Neural cell (in vitro differentiated cells): ENCODE data around the gene EFNA4. TPM values are rescaled to one million over a fixed set of nuclear protein-coding genes. Genes with fewer than 3 reads are reported as not detected.

Source experiments
- H2AFZ ChIP-seq: fragments of 200-600, 300-800 bp; sonication (generic), shearing (Covaris generic); 2 replicates; pipeline ENCODE4 v1.6.0; 2014; ENCODE audit warnings: low read depth, mild to moderate bottlenecking, antibody characterized with exemption, low read length, moderate library complexity
- H3F3A ChIP-seq: fragments of 200-600 bp; shearing (Covaris generic); 2 replicates; pipeline ENCODE4 v1.6.1; 2016; ENCODE audit warnings: mild to moderate bottlenecking, moderate library complexity, mixed read lengths, antibody characterized with exemption, low read length; ENCODE audit not compliant: insufficient read depth, poor library complexity, severe bottlenecking
- H3K27ac ChIP-seq: fragments of 200-600, 300-800 bp; sonication (generic), shearing (Covaris generic); 2 replicates; pipeline ENCODE4 v1.5.1; 2014; ENCODE audit warnings: mild to moderate bottlenecking, low read length, moderate library complexity
- H3K27me3 ChIP-seq: fragments of 300-800, 200-600 bp; sonication (generic), shearing (Covaris generic); 2 replicates; pipeline ENCODE4 v1.6.0; 2014; ENCODE audit warnings: mild to moderate bottlenecking, low read depth, low read length, moderate library complexity; ENCODE audit not compliant: insufficient read depth
- H3K36me3 ChIP-seq: fragments of 300-800, 200-600 bp; sonication (generic), shearing (Covaris generic); 2 replicates; pipeline ENCODE4 v1.5.1; 2014; ENCODE audit warnings: mild to moderate bottlenecking, antibody characterized with exemption, low read length, moderate library complexity; ENCODE audit not compliant: insufficient read depth
- H3K4me2 ChIP-seq: fragments of 300-800, 200-600 bp; sonication (generic), shearing (Covaris generic); 2 replicates; pipeline ENCODE4 v1.6.0; 2014; ENCODE audit warnings: mild to moderate bottlenecking, low read length
- H3K4me3 ChIP-seq: fragments of 300-800, 200-600 bp; sonication (generic), shearing (Covaris generic); 2 replicates; pipeline ENCODE4 v1.5.1; 2014; ENCODE audit warnings: mild to moderate bottlenecking, low read length, moderate library complexity
- H3K79me2 ChIP-seq: fragments of 200-600 bp; shearing (Covaris generic); replicated peaks from 2 replicates; pipeline ENCODE4 v1.6.0; 2014; ENCODE audit warnings: mild to moderate bottlenecking, low read length, moderate library complexity; ENCODE audit not compliant: insufficient read depth
- H3K9ac ChIP-seq: fragments of 300-800, 200-600 bp; sonication (generic), shearing (Covaris generic); 2 replicates; pipeline ENCODE4 v1.6.1; 2016; ENCODE audit warnings: mild to moderate bottlenecking, low read length, mixed read lengths
- H3K9me2 ChIP-seq: fragments of 200-600 bp; shearing (Covaris generic); 2 replicates; pipeline ENCODE4 v1.6.1; 2016; ENCODE audit warnings: mild to moderate bottlenecking, low read length, mixed read lengths; ENCODE audit not compliant: insufficient read depth
- H3K9me3 ChIP-seq: fragments of 200-600, 300-800 bp; sonication (generic), shearing (Covaris generic); 2 replicates; pipeline ENCODE4 v1.6.1; 2016; ENCODE audit warnings: mild to moderate bottlenecking, mixed run types, low read length, moderate library complexity, mixed read lengths
- H4K20me1 ChIP-seq: fragments of 200-600 bp; shearing (Covaris generic); 2 replicates; pipeline ENCODE4 v1.6.1; 2016; ENCODE audit warnings: mild to moderate bottlenecking, mixed run types; ENCODE audit not compliant: insufficient read depth
- CTCF ChIP-seq: fragments of 450-650 bp; IDR thresholded peaks from 2 replicates; pipeline ENCODE4 v1.5.1; 2014; ENCODE audit warnings: antibody characterized with exemption, mild to moderate bottlenecking, moderate library complexity; ENCODE audit not compliant: poor library complexity, severe bottlenecking
- EP300 ChIP-seq: fragments of 450-650 bp; conservative IDR thresholded peaks from 2 replicates; pipeline ENCODE4 v1.6.1; 2014; ENCODE audit warnings: antibody characterized with exemption, mild to moderate bottlenecking, moderate library complexity; ENCODE audit not compliant: poor library complexity, severe bottlenecking
- EZH2 ChIP-seq: fragments of 200-600, 300-800 bp; shearing (Covaris generic), sonication (generic); IDR thresholded peaks from 2 replicates; pipeline ENCODE4 v1.6.1; 2014; ENCODE audit warnings: antibody characterized with exemption, low read length, borderline replicate concordance, mild to moderate bottlenecking; ENCODE audit not compliant: insufficient read depth, poor library complexity, severe bottlenecking
- MXI1 ChIP-seq: fragments of 450-650 bp; conservative IDR thresholded peaks from 2 replicates; pipeline ENCODE4 v1.6.1; 2014; ENCODE audit warnings: antibody characterized with exemption, mild to moderate bottlenecking; ENCODE audit not compliant: poor library complexity, severe bottlenecking
- POLR2AphosphoS5 ChIP-seq: IDR thresholded peaks from 2 replicates; pipeline ENCODE4 v1.6.1; 2012
- REST ChIP-seq: IDR thresholded peaks from 2 replicates; pipeline ENCODE4 v1.6.1; 2012; ENCODE audit warnings: borderline replicate concordance
- TAF1 ChIP-seq: IDR thresholded peaks from 2 replicates; pipeline ENCODE4 v1.6.1; 2012; ENCODE audit warnings: low read depth
- polyA plus RNA-seq: library from polyadenylated mRNA; depleted of rRNA; stranded (reverse); fragments of >200 nt; gene quantifications from 2 replicates; pipeline ENCODE4 v1.2.3, GENCODE V29; 2014

Gene EFNA4
- polyA plus RNA-seq, 1 donor from 2014 or later: 1.2 TPM

DNA sequence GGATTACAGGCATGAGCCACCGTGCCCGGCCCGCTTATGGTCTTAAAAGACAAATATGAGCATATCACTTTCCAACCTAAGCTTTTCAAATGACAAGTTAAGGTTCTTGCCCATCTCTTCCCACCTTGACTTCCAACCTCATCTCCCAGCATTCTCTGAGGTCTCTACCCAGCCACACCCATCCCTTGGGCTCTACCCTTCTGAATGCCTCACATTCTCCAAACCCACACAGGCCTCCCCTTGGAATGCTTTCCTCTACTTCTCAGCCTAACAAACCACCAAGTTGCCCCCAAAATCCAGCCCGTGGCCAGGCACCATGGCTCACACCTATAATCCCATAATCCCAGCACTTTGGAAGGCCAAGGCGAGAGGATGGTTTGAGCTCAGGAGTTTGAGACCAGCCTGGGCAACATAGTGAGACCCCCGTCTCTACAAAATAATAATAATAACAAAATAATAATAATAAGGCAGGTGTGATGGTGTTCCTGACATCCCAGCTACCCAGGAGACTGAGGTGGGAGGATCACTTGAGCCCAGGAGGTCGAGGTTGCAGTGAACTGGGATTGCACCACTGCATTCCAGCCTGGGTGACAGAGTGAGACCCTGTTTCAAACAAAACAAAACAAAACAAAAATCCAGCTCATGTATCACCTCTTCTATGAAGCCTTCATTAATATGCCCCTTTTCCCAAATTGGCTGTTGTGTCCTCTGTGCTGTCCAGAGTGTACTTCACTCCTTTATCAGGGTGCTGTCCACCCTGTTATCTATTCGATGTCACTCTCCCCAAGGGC is 41.2 kb upstream of the EFNA4 start:
- no peaks in the 10 kb centered on the region for H3K9me3 ChIP-seq

DNA sequence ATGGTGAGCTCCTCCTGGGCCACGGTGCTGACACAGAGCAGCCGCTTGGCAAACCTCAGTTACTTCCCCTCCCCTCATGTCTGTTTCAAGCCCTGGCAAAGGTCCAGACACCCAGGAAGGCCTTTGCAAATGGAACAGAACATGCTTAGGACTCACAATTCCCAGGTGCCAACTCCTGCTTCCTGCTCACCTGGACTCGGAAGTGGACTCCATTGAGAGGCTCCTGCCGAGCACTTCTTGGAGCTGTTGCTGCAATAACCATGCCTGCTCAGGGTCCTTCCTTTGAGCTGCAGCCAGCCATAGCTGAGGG is 40.7 kb upstream of the EFNA4 start:
- Histone ChIP-seq H4K20me1 (no peaks in the 10 kb centered on the region), H3K36me3 (no peaks in the 10 kb centered on the region), H3K79me2 (no peaks in the 10 kb centered on the region), H3K27ac (no peak overlapping the region), H3F3A (no peaks in the 10 kb centered on the region), H3K4me2 (no peak overlapping the region), H3K9ac (no peak overlapping the region), H3K9me2 (no peaks in the 10 kb centered on the region), H2AFZ (no peak overlapping the region), H3K9me3 (no peaks in the 10 kb centered on the region), H3K4me3 (no peak overlapping the region), H3K27me3 (no peaks in the 10 kb centered on the region)
- TF ChIP-seq POLR2AphosphoS5 (no peak), EP300 (no peak), TAF1 (no peak), REST (no peak), CTCF (no peak)

More for the DNA sequence above, 41.2 kb upstream of the EFNA4 start:
- H3F3A ChIP-seq: no peaks in the 10 kb centered on the region
- no peaks in the 10 kb centered on the region for H3K27me3 ChIP-seq
- H4K20me1 ChIP-seq: no peaks in the 10 kb centered on the region
- H3K4me3 ChIP-seq: no peak overlapping the region
- no peaks in the 10 kb centered on the region for H3K79me2 ChIP-seq
- H2AFZ ChIP-seq: no peak overlapping the region
- no peaks in the 10 kb centered on the region for H3K9me2 ChIP-seq
- no peak for TF ChIP-seq EP300
- no peak for TF ChIP-seq MXI1
- no peak for TF ChIP-seq EZH2
- TF ChIP-seq TAF1: no peak
- no peak for TF ChIP-seq CTCF
- no peak for TF ChIP-seq REST
- no peak overlapping the region for H3K9ac ChIP-seq
- no peaks in the 10 kb centered on the region for H3K36me3 ChIP-seq
- H3K27ac ChIP-seq: no peak overlapping the region
- no peak overlapping the region for H3K4me2 ChIP-seq
